ENCODE data around the gene ATG16L2.

DNA sequence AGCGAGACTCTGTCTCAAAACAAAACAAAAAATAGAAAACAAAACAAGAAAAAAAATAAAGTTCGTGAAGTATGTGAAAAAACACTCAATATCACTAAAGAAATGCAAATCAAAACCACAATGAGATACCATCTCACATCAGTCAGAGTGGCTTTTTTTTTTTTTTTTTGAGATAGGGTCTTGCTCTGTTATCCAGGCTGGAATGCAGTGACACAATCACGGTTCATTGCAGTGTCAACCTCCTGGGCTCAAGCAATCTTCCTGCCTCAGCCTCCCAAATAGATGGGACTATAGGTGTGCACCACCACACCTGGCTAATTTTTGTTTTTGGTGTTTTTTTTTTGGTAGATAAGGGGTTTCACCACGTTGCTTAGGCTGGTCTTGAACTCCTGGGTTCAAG lies 37.5 kb downstream of the ATG16L2 start:
- TF ChIP-seq, protein P1, sequence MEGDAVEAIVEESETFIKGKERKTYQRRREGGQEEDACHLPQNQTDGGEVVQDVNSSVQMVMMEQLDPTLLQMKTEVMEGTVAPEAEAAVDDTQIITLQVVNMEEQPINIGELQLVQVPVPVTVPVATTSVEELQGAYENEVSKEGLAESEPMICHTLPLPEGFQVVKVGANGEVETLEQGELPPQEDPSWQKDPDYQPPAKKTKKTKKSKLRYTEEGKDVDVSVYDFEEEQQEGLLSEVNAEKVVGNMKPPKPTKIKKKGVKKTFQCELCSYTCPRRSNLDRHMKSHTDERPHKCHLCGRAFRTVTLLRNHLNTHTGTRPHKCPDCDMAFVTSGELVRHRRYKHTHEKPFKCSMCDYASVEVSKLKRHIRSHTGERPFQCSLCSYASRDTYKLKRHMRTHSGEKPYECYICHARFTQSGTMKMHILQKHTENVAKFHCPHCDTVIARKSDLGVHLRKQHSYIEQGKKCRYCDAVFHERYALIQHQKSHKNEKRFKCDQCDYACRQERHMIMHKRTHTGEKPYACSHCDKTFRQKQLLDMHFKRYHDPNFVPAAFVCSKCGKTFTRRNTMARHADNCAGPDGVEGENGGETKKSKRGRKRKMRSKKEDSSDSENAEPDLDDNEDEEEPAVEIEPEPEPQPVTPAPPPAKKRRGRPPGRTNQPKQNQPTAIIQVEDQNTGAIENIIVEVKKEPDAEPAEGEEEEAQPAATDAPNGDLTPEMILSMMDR (IDR thresholded peaks at IDR 0.05) = no peak
- TF ChIP-seq POLR2A (IDR thresholded peaks at IDR 0.05) = no peak
- no peak for TF ChIP-seq EP300 (IDR thresholded peaks at IDR 0.05)

All from tibial nerve (tissue), 4 donors.